Transverse colon (tissue), 3 donors: ENCODE measurements around the gene CCDC85C.

Experiments
- POLR2A ChIP-seq: fragments of 450-650 bp; IDR thresholded peaks from one replicate; pipeline ENCODE4 v1.6.1; 2016; ENCODE audit warnings: antibody characterized with exemption, mild to moderate bottlenecking, moderate library complexity
- TF ChIP-seq, protein P1 (sequence below), 5 experiments: fragments of 200-600 bp in 3 of 5; fragments of 450-650 bp in 2 of 5; sonication (generic) in 3 of 5; IDR thresholded peaks; 1 replicate in 2 of 5; 2 replicates in 3 of 5; pipeline ENCODE4 v1.5.1; 2016 to 2017; ENCODE audit warnings: antibody characterized with exemption in 5 of 5, inconsistent platforms in 3 of 5, mild to moderate bottlenecking in 2 of 5, moderate library complexity in 1 of 5

DNA sequence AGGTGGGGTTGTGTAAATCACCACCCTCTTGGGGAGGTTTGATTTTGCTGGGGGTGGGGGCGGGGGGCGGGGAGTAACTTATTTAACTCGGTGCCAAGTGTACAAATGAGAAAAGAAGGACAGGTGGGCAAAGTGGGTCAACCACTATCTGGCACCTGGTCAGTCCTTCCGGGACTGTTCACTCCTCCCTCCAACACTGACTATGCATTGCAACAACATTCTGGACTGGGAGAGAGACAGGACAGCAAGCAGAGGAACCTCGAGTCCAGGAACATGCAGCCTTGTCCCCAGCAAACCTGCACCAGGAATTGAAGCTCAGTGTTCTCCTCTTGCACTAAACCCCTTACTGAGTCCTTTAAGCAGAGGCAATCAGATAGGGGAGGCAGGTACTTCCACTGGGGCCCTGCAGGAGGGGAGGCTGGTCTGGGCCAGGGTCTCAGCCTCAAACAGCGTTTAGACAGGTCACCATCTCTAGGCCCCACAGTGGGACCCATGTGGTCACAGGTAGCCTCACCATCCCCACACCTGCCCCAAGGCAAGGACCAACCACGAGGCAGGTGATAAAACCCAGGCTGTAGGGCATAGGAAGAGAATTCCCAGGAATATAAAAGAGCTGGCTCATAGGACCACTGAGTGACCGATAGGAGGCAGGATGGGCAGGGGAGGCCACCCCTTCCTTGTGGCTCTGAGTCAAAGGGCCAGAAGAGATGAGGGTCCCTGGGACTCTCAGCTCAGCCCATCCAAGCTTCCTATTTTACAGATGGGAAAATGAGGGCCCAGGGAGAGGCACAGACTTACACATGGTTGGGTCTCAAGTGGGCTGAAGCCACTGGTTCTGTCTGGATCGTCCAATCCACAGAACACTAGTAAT, 9.8 kb downstream of the CCDC85C start:
- TF ChIP-seq, protein P1, sequence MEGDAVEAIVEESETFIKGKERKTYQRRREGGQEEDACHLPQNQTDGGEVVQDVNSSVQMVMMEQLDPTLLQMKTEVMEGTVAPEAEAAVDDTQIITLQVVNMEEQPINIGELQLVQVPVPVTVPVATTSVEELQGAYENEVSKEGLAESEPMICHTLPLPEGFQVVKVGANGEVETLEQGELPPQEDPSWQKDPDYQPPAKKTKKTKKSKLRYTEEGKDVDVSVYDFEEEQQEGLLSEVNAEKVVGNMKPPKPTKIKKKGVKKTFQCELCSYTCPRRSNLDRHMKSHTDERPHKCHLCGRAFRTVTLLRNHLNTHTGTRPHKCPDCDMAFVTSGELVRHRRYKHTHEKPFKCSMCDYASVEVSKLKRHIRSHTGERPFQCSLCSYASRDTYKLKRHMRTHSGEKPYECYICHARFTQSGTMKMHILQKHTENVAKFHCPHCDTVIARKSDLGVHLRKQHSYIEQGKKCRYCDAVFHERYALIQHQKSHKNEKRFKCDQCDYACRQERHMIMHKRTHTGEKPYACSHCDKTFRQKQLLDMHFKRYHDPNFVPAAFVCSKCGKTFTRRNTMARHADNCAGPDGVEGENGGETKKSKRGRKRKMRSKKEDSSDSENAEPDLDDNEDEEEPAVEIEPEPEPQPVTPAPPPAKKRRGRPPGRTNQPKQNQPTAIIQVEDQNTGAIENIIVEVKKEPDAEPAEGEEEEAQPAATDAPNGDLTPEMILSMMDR (IDR thresholded peaks at IDR 0.05) = no peak
- TF ChIP-seq POLR2A = no peak
